GM18873 (cell line): ENCODE results near the gene CYB5RL.

Experiments used
- ATAC-seq: cut with Tn5 transposase; IDR thresholded peaks from one replicate; pipeline ENCODE4 v1.9.1; 2021; ENCODE audit warnings: mild to moderate bottlenecking, moderate library complexity, moderate number of reproducible peaks; ENCODE audit not compliant: unreplicated experiment, low FRiP score

Gene CYB5RL

DNA sequence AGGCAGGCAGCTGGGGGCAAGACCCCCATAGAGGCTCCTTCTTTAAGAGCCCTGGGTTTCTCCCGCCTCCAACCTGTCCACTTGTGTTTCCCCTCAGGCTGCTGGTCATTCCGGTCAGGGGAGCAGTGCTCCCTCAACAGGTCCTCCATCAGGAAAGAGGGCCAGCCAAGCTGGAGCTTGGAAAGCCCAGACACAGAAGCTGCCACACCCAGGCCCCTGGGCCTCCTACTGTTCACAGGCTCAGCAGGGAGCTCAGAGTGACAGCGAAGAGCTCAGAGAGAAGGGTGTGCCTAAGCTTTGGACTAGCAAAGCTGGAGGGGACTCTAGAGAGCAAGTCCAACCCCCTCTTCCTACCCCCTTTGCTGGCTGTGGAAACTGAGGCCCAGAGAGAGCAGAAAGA, 36.8 kb downstream of the CYB5RL start:
- ATAC-seq = no peak

DNA sequence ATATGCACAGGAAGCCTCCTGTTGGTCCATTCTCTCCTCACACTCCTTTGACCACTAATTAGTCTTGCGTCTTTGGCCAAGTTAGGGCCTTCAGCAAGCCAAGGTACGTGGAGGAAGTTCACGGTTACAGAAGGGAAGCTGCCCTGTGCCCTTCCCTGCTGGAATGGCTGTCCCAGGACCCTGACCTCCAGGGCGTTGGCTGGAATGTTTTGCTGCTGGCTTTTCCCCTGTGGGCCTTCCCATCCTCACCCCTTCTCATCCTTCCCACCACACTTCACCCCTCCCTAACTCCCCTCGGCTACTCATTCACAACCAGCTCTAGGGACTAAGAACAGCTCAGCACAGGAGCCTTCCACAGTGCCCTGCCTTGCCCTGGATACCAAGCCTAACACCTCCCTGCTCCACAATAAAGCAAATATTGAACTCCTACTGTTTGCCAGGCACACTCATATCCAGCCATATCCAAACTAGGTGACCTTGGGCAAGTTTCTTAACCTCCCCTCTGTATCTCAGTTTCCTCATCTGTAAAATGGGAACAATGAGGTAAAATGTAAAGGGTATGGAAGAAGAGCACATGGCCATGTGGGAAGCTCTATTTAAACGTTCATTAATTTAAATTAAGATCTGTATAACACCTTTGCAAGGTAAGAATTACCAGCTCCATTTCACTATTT, 38.2 kb downstream of the CYB5RL start:
- no peak for ATAC-seq

DNA sequence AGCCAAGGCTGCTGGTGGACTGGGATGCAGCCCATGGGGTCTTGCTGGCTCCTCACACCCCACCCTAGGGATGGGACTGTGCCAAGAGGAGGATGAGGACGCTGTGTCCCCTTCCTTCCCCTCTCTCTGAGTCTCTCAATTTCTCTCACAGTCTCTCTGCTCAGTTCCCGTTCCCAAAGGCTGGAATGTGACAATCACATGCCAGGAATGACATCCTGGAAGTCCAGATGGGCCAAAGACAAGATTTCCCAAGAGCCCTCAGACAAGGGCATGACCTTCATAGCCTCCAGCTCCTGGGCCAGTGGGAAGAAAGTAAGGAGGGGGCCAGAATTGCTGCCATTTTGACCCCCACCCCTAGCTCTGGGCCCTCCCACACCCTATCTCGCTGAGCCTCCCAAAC, 39.5 kb downstream of the CYB5RL start:
- no peak for ATAC-seq

DNA sequence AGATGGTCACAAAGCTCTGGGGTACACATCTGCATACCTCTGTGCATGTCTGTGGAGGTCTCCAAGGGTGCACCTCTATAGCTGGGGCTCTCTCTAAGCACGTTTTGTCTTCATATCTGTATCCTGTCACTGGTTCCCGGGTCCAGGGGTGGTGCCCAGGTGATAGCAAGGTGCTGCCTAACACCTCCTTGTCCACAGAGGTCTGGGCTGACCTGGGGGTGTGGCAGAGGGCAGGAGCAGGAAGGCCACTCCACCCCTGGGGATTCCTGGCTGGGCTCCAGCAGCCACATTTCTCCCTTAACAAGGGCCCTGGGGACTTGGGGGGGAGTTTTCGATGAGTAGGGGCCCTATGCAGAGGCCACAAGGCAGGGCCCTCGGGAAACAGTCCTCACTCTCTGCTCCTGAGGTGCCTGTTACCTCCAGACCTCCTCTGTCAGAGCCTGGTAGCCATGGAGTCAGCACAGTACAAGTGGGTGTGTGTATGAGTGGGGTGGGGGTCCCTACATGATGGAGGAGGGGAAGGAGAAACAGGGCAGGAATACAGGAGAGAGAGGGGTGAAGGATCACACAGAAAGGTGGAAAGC, 40.0 kb downstream of the CYB5RL start:
- ATAC-seq = no peak

DNA sequence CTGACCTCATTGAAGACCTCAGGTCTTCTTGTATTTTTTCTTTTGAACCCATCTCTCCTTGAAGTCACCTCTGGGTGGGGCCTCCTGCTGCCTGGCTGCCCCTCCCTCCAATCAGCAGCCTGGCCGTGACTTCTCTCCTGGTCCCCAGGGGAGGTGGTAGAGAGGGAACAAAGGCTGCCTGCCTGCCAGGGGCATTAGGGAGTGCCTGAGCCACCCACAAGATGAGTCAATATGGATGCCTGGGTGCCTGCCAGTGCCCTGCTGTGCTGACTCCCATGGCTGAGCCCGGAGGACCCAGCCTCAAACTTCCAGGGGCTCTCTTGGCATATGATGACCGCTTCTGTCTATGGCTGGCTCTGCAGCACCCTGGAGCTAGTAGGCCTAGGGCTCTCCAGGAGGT, 41.8 kb downstream of the CYB5RL start:
- ATAC-seq = no peak

DNA sequence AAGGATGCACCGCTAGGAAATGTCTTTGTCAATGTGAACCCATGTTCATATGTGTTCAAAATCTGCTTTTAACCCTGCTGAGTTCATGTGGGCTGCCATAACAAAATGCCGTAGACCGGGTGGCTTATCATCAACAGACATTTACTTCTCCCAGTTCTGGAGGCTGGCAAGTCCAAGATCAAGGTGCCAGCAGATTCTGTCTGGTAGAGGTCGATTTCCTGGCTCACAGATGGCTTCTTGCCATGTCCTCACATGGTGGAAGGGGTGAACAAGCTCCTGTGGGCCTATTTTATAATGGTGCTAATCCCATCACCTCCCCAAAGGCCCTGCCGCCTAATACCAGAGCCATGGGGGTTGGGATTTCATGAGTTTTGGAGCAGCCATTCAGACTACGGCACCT, 42.4 kb downstream of the CYB5RL start:
- no peak for ATAC-seq

DNA sequence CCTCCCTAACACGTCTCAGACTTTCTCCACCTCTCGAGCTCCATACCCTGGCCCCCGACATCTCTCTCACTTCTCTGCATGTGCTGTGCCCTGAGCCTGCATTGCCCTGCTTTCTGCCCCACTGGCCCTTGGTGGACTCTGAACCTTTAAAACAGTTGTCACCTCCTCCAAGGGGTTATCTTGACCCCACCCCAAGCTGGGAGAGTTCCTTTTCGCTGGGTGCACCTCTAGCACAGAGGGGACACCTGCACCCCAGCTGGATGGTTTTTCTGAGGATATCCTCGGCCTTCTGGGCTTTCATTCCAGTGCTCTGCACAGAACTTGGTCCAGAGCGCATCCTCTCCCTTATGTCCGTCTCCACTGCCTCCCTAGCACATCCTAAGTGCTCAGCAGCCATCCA, 42.8 kb downstream of the CYB5RL start:
- no peak for ATAC-seq

DNA sequence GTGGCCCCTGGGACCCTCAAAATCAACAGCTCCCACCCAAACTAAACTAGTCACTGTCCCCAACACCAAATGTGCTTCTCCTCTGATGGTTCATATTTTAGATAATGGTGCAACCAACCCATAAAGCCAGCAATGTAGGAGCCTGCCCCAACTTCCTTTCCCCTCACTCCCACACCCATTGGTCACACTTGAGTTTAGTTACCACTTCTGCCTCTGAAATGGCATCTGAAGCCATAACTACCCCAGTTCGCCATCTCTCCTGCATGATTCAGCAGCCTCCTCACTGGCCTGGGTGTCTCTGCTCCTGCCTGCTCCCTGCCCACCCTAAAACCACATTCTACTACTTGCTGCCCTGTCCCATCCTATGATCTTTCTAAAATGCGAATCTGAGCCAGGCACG, 43.6 kb downstream of the CYB5RL start:
- no peak for ATAC-seq

DNA sequence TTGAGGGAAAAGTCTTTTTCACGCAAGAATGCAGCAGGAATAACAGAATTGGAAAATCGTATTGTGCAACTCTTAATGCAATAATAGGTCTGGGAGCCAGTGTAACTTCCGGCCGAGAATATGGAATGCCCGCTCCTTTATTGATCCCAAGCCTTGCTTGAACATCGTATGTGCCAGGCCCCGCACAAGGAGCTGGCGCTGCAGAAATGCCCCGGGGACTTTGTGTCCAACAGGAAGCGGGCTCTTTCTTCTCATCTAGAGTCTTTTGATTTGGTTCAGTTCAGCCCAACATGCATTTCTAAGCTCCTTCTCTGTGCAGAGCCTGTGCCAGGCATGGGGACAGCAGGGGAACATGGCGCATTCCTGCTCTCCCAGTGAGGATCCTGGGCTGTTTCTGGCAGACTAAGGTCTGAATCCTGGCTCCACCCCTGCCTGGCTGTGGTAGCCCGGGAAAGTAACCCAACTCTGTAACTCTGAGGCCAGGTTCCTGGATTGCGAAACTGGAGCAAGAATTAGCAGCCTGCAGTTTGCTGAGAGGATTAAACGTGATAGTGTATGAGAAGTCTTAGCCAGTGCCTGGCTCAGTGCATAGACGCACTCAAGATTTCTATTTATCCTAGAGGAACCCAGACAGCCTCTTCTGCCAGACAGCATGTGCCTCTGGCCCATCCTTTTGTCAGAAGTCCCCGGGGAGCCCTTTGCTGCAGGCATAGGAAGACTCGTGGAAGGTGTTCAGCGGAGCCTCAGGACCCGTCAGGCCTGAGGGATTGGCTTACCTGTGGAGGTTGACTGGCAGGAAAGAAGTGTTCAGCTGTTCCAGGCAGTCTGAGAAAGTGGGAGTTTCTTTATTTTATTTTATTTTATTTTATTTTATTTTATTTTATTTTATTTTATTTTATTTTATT, 46.0 kb downstream of the CYB5RL start:
- no peak for ATAC-seq

DNA sequence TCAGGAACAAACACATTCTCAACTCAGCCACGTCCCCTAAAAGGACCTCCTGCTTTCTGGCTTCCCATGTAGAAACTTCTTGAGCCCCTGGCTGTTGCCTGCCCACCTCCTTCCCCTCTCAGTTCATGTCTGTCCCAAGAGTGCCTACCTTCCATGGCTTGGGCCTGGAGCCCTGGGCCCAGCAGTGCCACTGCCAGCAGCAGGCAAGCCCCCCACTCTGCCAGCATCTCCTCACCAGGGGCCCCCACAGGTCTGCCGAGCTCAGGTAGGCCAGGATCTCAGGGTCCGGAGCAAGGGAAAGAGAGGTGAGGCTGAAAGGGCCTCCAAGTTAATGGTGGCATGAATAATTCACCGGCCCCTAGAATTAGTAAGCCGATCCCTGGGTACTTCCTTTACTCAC, 47.1 kb downstream of the CYB5RL start, which contains the start of gene CDCP2:
Gene CDCP2 (minus strand): TSS at position 305 of the 400 bp plus-strand sequence. CDS start 78 bp downstream, at position 227.
- no peak for ATAC-seq

DNA sequence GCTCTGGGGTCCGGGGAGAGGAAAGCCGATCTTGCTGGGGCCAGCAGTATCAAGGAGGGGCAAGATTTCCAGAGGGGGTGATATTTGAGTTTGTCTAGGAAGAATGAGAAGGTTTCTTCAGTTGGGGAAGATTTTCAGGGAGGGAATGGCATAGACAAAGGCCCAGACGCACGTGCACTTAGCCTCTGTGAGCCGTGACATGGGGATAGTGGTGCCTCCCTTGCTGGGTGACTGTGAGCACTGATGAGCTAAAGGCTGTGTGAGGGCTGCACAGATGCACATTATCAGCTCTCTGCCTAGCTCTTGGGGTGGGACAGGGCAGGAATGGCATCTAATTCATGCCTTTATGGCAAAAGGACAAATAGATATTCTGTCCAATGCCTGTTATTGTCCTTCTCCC, 48.8 kb downstream of the CYB5RL start:
- no peak for ATAC-seq
